Mesendoderm (in vitro differentiated cells): ENCODE measurements around the gene NUBPL.

Source experiments
- DNase-seq: peaks from one replicate; pipeline ENCODE4 v3.0.0; 2013
- H2AK5ac ChIP-seq: 2 replicates; pipeline ENCODE4 v1.6.1; 2013; ENCODE audit warnings: low read length, inconsistent platforms
- H2BK120ac ChIP-seq: 2 replicates; pipeline ENCODE4 v1.6.1; 2013; ENCODE audit warnings: low read depth, mild to moderate bottlenecking, low read length, moderate library complexity, mixed read lengths
- H2BK15ac ChIP-seq: replicated peaks from 2 replicates; pipeline ENCODE4 v1.6.1; 2013; ENCODE audit warnings: low read depth, mild to moderate bottlenecking, moderate library complexity
- H2BK5ac ChIP-seq: 2 replicates; pipeline ENCODE4 v1.6.1; 2013; ENCODE audit warnings: low read length, inconsistent platforms
- H3K18ac ChIP-seq: 2 replicates; pipeline ENCODE4 v1.6.1; 2013; ENCODE audit warnings: mild to moderate bottlenecking, low read length, mixed read lengths
- H3K23ac ChIP-seq: one replicate; pipeline ENCODE4 v1.6.1; 2013; ENCODE audit warnings: low read length
- H3K27ac ChIP-seq: 2 replicates; pipeline ENCODE4 v1.5.1; 2013; ENCODE audit warnings: low read depth, mild to moderate bottlenecking, inconsistent platforms, low read length, moderate library complexity
- H3K27me3 ChIP-seq: 2 replicates; pipeline ENCODE4 v1.6.1; 2013; ENCODE audit warnings: low read length, control low read depth, mild to moderate bottlenecking, inconsistent platforms; ENCODE audit not compliant: insufficient read depth, poor library complexity
- H3K36me3 ChIP-seq: 2 replicates; pipeline ENCODE4 v1.6.1; 2013; ENCODE audit warnings: low read length, inconsistent platforms; ENCODE audit not compliant: control insufficient read depth, insufficient read depth
- H3K4ac ChIP-seq: one replicate; pipeline ENCODE4 v1.6.1; 2013; ENCODE audit warnings: low read depth, mild to moderate bottlenecking, low read length, moderate library complexity
- H3K4me1 ChIP-seq: 2 replicates; pipeline ENCODE4 v1.6.1; 2013; ENCODE audit warnings: low read depth, low read length, inconsistent platforms; ENCODE audit not compliant: control insufficient read depth
- H3K4me2 ChIP-seq: 2 replicates; pipeline ENCODE4 v1.6.1; 2013; ENCODE audit warnings: low read length
- H3K4me3 ChIP-seq: 2 replicates; pipeline ENCODE4 v1.5.1; 2013; ENCODE audit warnings: mild to moderate bottlenecking, low read length
- H3K56ac ChIP-seq: one replicate; pipeline ENCODE4 v1.6.1; 2013; ENCODE audit warnings: low read length
- H3K79me1 ChIP-seq: 2 replicates; pipeline ENCODE4 v1.6.1; 2013; ENCODE audit warnings: low read length, inconsistent platforms
- H3K79me2 ChIP-seq: 2 replicates; pipeline ENCODE4 v1.6.1; 2013; ENCODE audit warnings: mild to moderate bottlenecking, low read length; ENCODE audit not compliant: control insufficient read depth, insufficient read depth
- H3K9ac ChIP-seq: 2 replicates; pipeline ENCODE4 v1.6.1; 2013; ENCODE audit warnings: low read length, inconsistent platforms
- H4K5ac ChIP-seq: one replicate; pipeline ENCODE4 v1.6.1; 2013; ENCODE audit warnings: low read length
- H4K8ac ChIP-seq: one replicate; pipeline ENCODE4 v1.6.1; 2013; ENCODE audit warnings: low read depth, mild to moderate bottlenecking, control low read depth, low read length, moderate library complexity
- WGBS: extraction: QIAGEN DNeasy Blood & Tissue Kit; methylation state at CpG from one replicate; pipeline ENCODE4 v1.1.7; 2013; ENCODE audit warnings: low lambda C conversion rate, missing lambda C conversion rate; ENCODE audit not compliant: insufficient coverage; ENCODE audit errors: extremely low coverage; 5-methylcytosine and 5-hydroxymethylcytosine counted together

The NUBPL gene

GRCh38 chr14:31566456-31566855 lies 5.3 kb downstream of the NUBPL start:
- no peak for DNase-seq
- H2BK5ac ChIP-seq = no peak overlapping the region
- H3K56ac ChIP-seq = no peak overlapping the region
- H3K4me1 ChIP-seq = no peaks in the 10 kb centered on the region
- H4K8ac ChIP-seq = no peak overlapping the region
- H3K27me3 ChIP-seq = no peaks in the 10 kb centered on the region
- no peak overlapping the region for H3K4ac ChIP-seq
- no peak overlapping the region for H3K4me2 ChIP-seq
- WGBS = no CpG with 5 or more reads among the region's 1 CpG
- H3K79me2 ChIP-seq = no peaks in the 10 kb centered on the region
- H2AK5ac ChIP-seq = no peak overlapping the region
- H3K23ac ChIP-seq = no peak overlapping the region
- no peak overlapping the region for H2BK120ac ChIP-seq
- H3K27ac ChIP-seq = no peak overlapping the region
- H3K4me3 ChIP-seq = no peak overlapping the region
- H2BK15ac ChIP-seq = no peak overlapping the region
- H3K18ac ChIP-seq = no peak overlapping the region
- H4K5ac ChIP-seq = no peak overlapping the region
- H3K79me1 ChIP-seq = no peaks in the 10 kb centered on the region
- H3K9ac ChIP-seq = no peak overlapping the region
- no peaks in the 10 kb centered on the region for H3K36me3 ChIP-seq

GRCh38 chr14:31567655-31568054 lies 6.5 kb downstream of the NUBPL start:
- H3K18ac ChIP-seq = no peak overlapping the region
- H4K8ac ChIP-seq = no peak overlapping the region
- no peak overlapping the region for H3K56ac ChIP-seq
- H3K9ac ChIP-seq = no peak overlapping the region
- H3K4me2 ChIP-seq = no peak overlapping the region
- H3K23ac ChIP-seq = no peak overlapping the region
- peak; percentile 48 for DNase-seq
- no peak overlapping the region for H3K27ac ChIP-seq
- H3K27me3 ChIP-seq = no peaks in the 10 kb centered on the region
- no peak overlapping the region for H3K4me3 ChIP-seq
- H3K4me1 ChIP-seq = no peaks in the 10 kb centered on the region
- H2BK120ac ChIP-seq = no peak overlapping the region
- no peak overlapping the region for H2AK5ac ChIP-seq
- no peak overlapping the region for H4K5ac ChIP-seq
- H3K4ac ChIP-seq = no peak overlapping the region
- no peak overlapping the region for H2BK5ac ChIP-seq
- no peaks in the 10 kb centered on the region for H3K79me1 ChIP-seq
- H3K36me3 ChIP-seq = no peaks in the 10 kb centered on the region
- no peak overlapping the region for H2BK15ac ChIP-seq
- no peaks in the 10 kb centered on the region for H3K79me2 ChIP-seq
- no CpG with 5 or more reads among the region's 2 CpGs for WGBS

DNA sequence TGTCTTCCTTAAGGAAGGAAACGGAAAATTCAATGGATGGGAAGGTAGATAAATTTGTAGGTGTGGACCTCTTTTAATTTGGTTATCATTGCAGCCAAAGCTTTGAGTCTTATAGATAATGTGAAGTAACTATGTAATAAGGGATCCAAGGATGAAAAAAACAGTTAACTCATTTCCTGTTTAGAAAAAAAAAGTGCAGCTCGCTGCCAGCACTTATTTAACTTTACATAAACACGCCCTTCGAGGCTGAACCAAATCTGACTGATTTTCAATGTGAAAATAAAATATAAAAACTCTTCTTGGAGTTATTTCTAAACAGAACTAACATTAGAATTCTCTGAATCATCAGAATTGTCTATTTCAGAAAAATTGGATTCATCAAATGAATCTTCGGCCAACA lies 7.0 kb downstream of the NUBPL start:
- no peak overlapping the region for H4K5ac ChIP-seq
- H3K18ac ChIP-seq = no peak overlapping the region
- H3K79me1 ChIP-seq = no peaks in the 10 kb centered on the region
- no peak overlapping the region for H2BK15ac ChIP-seq
- no peaks in the 10 kb centered on the region for H3K4me1 ChIP-seq
- no peak overlapping the region for H4K8ac ChIP-seq
- H3K4me2 ChIP-seq = no peak overlapping the region
- H3K36me3 ChIP-seq = no peaks in the 10 kb centered on the region
- no peaks in the 10 kb centered on the region for H3K79me2 ChIP-seq
- H3K23ac ChIP-seq = no peak overlapping the region
- H2AK5ac ChIP-seq = no peak overlapping the region
- H3K9ac ChIP-seq = no peak overlapping the region
- H3K4ac ChIP-seq = no peak overlapping the region
- no peak overlapping the region for H2BK120ac ChIP-seq
- no peak overlapping the region for H3K27ac ChIP-seq
- H3K4me3 ChIP-seq = no peak overlapping the region
- H3K56ac ChIP-seq = no peak overlapping the region
- no peak for DNase-seq
- H3K27me3 ChIP-seq = no peaks in the 10 kb centered on the region
- H2BK5ac ChIP-seq = no peak overlapping the region
- WGBS = no CpG with 5 or more reads among the region's 5 CpGs

DNA sequence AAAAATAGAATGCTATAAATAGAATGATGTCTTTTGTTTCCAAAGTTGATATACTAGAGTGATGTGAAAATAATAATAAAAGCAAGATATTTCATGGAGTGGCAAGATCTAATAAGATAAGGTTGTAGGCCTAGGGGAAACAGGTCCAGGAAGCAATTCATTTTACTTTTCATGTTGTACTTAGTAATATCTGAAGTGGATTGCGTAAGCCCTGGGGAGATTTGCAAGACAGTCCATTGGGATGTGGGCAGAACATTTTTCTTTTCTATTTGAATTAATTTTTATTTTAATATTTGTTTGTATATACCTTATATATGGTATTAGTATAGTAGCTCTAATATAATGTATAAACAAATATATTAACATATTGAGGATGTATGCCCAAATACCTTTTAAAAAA lies 7.5 kb downstream of the NUBPL start:
- H3K4me3 ChIP-seq = no peak overlapping the region
- H3K23ac ChIP-seq = no peak overlapping the region
- H3K79me1 ChIP-seq = no peaks in the 10 kb centered on the region
- no peak overlapping the region for H2BK15ac ChIP-seq
- no peak for DNase-seq
- H4K8ac ChIP-seq = no peak overlapping the region
- H3K9ac ChIP-seq = no peak overlapping the region
- H3K4me1 ChIP-seq = no peaks in the 10 kb centered on the region
- no peak overlapping the region for H2BK5ac ChIP-seq
- H3K4ac ChIP-seq = no peak overlapping the region
- H2BK120ac ChIP-seq = no peak overlapping the region
- H3K79me2 ChIP-seq = no peaks in the 10 kb centered on the region
- no peaks in the 10 kb centered on the region for H3K27me3 ChIP-seq
- no peaks in the 10 kb centered on the region for H3K36me3 ChIP-seq
- H3K4me2 ChIP-seq = no peak overlapping the region
- no CpG with 5 or more reads among the region's 1 CpG for WGBS
- no peak overlapping the region for H3K18ac ChIP-seq
- H3K56ac ChIP-seq = no peak overlapping the region
- H3K27ac ChIP-seq = no peak overlapping the region
- no peak overlapping the region for H4K5ac ChIP-seq
- H2AK5ac ChIP-seq = no peak overlapping the region

DNA sequence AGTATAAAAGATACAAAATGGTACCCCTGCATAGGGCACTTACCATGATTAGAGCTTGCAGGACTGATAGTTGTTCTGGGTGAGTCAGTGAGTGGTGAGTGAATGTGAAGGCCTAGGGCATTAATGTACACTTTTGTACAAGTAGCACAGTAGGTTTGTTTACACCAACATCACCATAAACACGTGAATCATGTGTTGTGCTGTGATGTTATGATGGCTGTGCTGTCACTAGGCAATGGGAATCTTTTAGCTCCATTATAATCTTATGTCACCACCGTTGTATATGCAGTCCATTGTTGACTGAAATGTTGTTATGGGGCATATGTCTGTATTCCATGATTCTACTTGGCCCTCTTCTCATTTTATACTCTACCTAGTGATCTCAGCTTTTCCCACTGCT lies 11.8 kb downstream of the NUBPL start:
- Histone ChIP-seq H3K79me1 (no peaks in the 10 kb centered on the region), H2AK5ac (no peak overlapping the region), H3K56ac (no peak overlapping the region), H3K4me3 (no peak overlapping the region), H3K27me3 (no peaks in the 10 kb centered on the region), H3K27ac (no peak overlapping the region), H3K18ac (no peak overlapping the region), H2BK120ac (no peak overlapping the region), H3K9ac (no peak overlapping the region), H2BK15ac (no peak overlapping the region), H3K79me2 (no peaks in the 10 kb centered on the region), H3K4me1 (no peaks in the 10 kb centered on the region), H2BK5ac (no peak overlapping the region), H3K4me2 (no peak overlapping the region), H4K5ac (no peak overlapping the region), H3K23ac (no peak overlapping the region), H3K4ac (no peak overlapping the region), H3K36me3 (no peaks in the 10 kb centered on the region), H4K8ac (no peak overlapping the region)
- DNase-seq = no peak
- WGBS = no CpG with 5 or more reads among the region's 2 CpGs

GRCh38 chr14:31576949-31577348 lies 15.7 kb downstream of the NUBPL start:
- no peak overlapping the region for H2BK120ac ChIP-seq
- no peak overlapping the region for H3K4me3 ChIP-seq
- H2AK5ac ChIP-seq = no peak overlapping the region
- no peak overlapping the region for H4K8ac ChIP-seq
- H3K9ac ChIP-seq = no peak overlapping the region
- H3K4me1 ChIP-seq = no peaks in the 10 kb centered on the region
- no CpG with 5 or more reads among the region's 1 CpG for WGBS
- no peak for DNase-seq
- no peaks in the 10 kb centered on the region for H3K36me3 ChIP-seq
- H2BK5ac ChIP-seq = no peak overlapping the region
- no peak overlapping the region for H3K4ac ChIP-seq
- H3K23ac ChIP-seq = no peak overlapping the region
- H3K56ac ChIP-seq = no peak overlapping the region
- no peaks in the 10 kb centered on the region for H3K27me3 ChIP-seq
- H4K5ac ChIP-seq = no peak overlapping the region
- H2BK15ac ChIP-seq = no peak overlapping the region
- H3K4me2 ChIP-seq = no peak overlapping the region
- no peaks in the 10 kb centered on the region for H3K79me1 ChIP-seq
- no peaks in the 10 kb centered on the region for H3K79me2 ChIP-seq
- H3K18ac ChIP-seq = no peak overlapping the region
- no peak overlapping the region for H3K27ac ChIP-seq
